ENCODE results near the gene NKX6-2. TPM values are rescaled to one million over a fixed set of nuclear protein-coding genes. Genes with fewer than 3 reads are reported as not detected.

The NKX6-2 gene
- total and polyA plus RNA-seq, 2 experiments from 2014 or later: 0.24 to 9.3 TPM

GRCh38 chr10:132743925-132744490 lies 41.9 kb downstream of the NKX6-2 start:
- H3K27ac Mint-ChIP-seq: no peak overlapping the region
- no peak for ATAC-seq

More at GRCh38 chr10:132743925-132744490, 41.9 kb downstream of the NKX6-2 start:
- no peaks in the 10 kb centered on the region for H3K79me2 ChIP-seq (replicated peaks; ENCODE audit: insufficient read depth)
- H2AFZ ChIP-seq: no peak overlapping the region
- H3K27me3 ChIP-seq (ENCODE audit: insufficient read depth): no peaks in the 10 kb centered on the region
- no peak overlapping the region for H3K4me2 ChIP-seq
- no peak overlapping the region for H3K4me3 ChIP-seq
- no peak overlapping the region for H3K4me3 Mint-ChIP-seq
- peaks cover 33% of the 10 kb centered on the region for H3K4me1 Mint-ChIP-seq
- H3F3A ChIP-seq (replicated peaks; ENCODE audit: low read depth): 0 out of 2 replicates have a peak, but pooled peaks cover 3% of the 10 kb centered on the region
- no peaks in the 10 kb centered on the region for H3K9me2 ChIP-seq (ENCODE audit: insufficient read depth)
- H3K9me3 Mint-ChIP-seq: no peaks in the 10 kb centered on the region; the same call in 2 of the 3 replicates
- H3K36me3 Mint-ChIP-seq (ENCODE audit: low read depth): no peaks in the 10 kb centered on the region
- DNase-seq (ENCODE audit: low spot score): no peak
- TF ChIP-seq EZH2 (IDR thresholded peaks at IDR 0.05; ENCODE audit: low read depth, unreplicated experiment) (no peak), NANOG (IDR thresholded peaks at IDR 0.05; ENCODE audit: borderline replicate concordance) (no peak), CREB1 (CRISPR knock-in tag; IDR thresholded peaks at IDR 0.05; ENCODE audit: low read depth) (no peak), ETS1 (IDR thresholded peaks at IDR 0.05) (no peak), ZNF462 (CRISPR knock-in tag; IDR thresholded peaks at IDR 0.05) (no peak), POLR2AphosphoS5 (IDR thresholded peaks at IDR 0.05; ENCODE audit: low read depth) (no peak), ZNF114 (CRISPR knock-in tag; IDR thresholded peaks at IDR 0.05) (no peak), REST (IDR thresholded peaks at IDR 0.05; ENCODE audit: unreplicated experiment) (no peak), JUNB (IDR thresholded peaks at IDR 0.05; ENCODE audit: unreplicated experiment) (no peak), ZNF331 (CRISPR knock-in tag; IDR thresholded peaks at IDR 0.05; ENCODE audit: low read depth) (no peak), EZH2phosphoT487 (IDR thresholded peaks at IDR 0.05; ENCODE audit: unreplicated experiment) (no peak), CTCF (conservative IDR thresholded peaks at IDR 0.05; ENCODE audit: low read depth in 2 of 2) (no peak), STAT1 (IDR thresholded peaks at IDR 0.05; ENCODE audit: unreplicated experiment) (no peak)
- H3K4me1 ChIP-seq (ENCODE audit: insufficient read depth): peaks cover 9% of the 10 kb centered on the region
- no peaks in the 10 kb centered on the region for H3K36me3 ChIP-seq (ENCODE audit: insufficient read depth)
- H3K27ac ChIP-seq (ENCODE audit: low read depth): no peak overlapping the region
- peaks cover 2% of the 10 kb centered on the region for H3K27me3 Mint-ChIP-seq (ENCODE audit: insufficient read depth, low read depth, poor library complexity)
- no peaks in the 10 kb centered on the region for H4K20me1 ChIP-seq (replicated peaks; ENCODE audit: insufficient read depth)
